Activated CD4-positive, CD25-positive, alpha-beta regulatory T cell (primary cell): ENCODE data around the gene LMBRD2.
A peak's percentile ranks its signal among the peaks of the same experiment; 100 is the strongest.
"Not testable (repeated sequence)": the region's sequence is repeated elsewhere in the genome, so short reads cannot be mapped to it uniquely, and the experiment has no call there.

Experiments used
- DNase-seq, 4 experiments: peaks; one replicate each; lab custom pipeline; 2025; lab: John Stamatoyannopoulos, UW

Gene LMBRD2

GRCh38 chr5:36151434-36152323 is at the start of gene LMBRD2, which contains the start of gene SKP2:
LMBRD2 (minus strand) TSS chr5:36151887; CDS start chr5:36143349, 8,538 bp downstream.
SKP2 (plus strand) TSS chr5:36152111; CDS start chr5:36152263, 152 bp downstream.
- peak; percentile 89 to 97 (median 92) for DNase-seq

DNA sequence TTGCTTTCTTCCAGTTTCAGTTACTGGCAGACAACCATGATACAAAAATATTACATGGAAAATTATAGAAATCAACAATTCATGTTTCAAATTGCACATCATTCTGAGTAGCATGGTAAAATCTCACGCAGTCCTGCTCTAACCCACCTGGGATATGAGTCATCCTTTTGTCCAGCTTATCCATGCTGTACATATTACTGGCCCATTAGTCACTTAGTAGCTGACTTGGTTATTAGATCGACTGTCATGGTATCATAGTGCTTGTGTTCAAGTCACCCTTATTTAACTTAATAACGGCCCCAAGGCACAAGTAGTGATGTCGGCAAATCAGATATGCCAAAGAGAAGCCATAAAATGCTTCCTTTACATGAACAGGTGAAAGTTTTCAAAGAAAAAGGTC is 48.8 kb upstream of the LMBRD2 start:
- DNase-seq, result no peak

- no peak for DNase-seq
These were observed 47.9 kb upstream of the LMBRD2 start for GRCh38 chr5:36199620-36200019.

- DNase-seq, result not testable (repeated sequence)
These were observed 47.1 kb upstream of the LMBRD2 start for GRCh38 chr5:36198783-36199182.

GRCh38 chr5:36198281-36198680 is 46.6 kb upstream of the LMBRD2 start:
- DNase-seq, result no peak

DNA sequence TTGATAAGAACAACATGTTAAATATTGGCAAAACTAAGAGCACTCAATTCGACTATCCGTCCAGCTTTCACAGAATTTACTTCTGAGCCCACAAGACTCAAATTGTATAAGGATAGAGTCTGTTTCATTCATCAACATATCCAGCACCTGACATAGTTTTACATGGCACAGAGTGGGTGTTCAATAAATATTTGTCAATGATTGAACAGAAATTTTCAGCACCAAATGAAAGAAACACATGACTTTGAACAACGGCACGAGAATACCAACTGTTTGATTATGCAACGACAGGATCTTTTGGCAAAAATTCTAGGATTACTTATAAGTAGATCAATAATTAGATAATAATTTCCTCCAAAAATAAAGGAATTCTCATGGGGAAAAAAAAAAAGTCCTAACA is 42.1 kb upstream of the LMBRD2 start:
- no peak for DNase-seq

GRCh38 chr5:36184408-36184807 is 32.7 kb upstream of the LMBRD2 start:
- not testable (repeated sequence) for DNase-seq

DNA sequence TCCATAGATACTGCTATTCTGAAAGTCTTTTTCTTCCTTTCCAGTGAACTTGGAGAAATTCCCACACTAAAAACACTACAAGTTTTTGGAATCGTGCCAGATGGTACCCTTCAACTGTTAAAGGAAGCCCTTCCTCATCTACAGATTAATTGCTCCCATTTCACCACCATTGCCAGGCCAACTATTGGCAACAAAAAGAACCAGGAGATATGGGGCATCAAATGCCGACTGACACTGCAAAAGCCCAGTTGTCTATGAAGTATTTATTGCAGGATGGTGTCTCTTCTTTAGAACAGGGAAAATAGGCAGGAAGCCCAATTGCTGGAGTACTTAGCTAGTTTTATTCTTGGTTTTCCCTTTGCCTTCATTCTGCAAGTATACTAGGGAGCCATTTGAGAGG is 30.1 kb upstream of the LMBRD2 start:
- DNase-seq, result no peak

DNA sequence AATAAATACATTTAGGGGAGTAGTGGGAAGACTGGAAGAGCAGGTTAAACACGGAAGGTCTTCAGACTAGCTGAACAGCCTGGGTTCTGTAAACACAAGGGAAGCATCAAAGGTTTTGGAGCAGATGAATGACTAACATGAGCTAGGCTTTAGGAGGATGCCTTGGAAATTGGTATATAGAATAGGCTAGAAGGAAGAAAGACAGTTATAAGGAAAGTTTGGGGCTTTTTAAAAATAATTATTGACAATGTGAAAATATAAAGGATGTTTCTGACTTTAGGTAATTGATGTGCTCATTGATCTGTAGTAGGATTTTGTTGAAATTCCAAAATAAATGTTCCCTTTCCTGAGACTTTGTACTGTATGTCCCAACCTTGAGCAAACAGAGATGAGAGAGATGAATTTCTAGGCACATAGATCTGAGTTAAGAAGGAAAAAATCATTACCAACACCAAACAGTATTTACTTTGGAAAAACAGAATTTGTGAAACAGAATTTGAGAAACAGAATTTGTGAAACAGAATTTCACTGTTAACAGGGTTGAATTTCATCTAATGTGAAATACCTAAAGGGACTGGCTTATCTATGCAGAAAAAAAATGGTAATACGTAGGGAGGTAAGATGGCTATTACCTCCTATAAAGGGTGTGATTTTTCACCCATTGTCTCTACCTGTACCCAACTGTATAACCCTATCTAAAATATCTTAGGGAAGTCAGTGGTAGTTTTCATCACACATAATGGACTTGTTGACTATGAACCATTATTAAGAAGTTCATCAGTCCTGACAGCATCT is 29.1 kb upstream of the LMBRD2 start:
- DNase-seq, result no peak

GRCh38 chr5:36179950-36180349 is 28.3 kb upstream of the LMBRD2 start:
- no peak for DNase-seq

DNA sequence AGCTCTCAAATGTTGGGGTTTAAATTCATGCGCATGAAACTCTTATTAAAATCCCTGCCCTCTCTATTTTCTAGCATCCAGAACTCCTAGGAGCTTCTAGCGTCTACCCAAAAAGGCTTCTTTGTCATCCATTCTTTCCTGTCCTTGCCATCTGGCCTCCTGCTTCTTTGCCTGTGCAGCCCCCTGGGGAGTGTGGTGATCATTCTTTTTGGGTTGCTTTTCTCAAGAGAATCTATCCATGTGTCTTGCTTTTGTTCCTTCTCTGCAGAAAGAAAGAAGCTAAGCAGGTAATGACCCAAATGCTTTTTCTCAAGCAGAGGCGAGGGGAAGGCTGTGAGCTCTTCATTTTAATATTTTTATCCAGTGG is 26.8 kb upstream of the LMBRD2 start:
- no peak for DNase-seq

- DNase-seq, result no peak
These were observed 26.2 kb upstream of the LMBRD2 start for GRCh38 chr5:36177715-36178523.

DNA sequence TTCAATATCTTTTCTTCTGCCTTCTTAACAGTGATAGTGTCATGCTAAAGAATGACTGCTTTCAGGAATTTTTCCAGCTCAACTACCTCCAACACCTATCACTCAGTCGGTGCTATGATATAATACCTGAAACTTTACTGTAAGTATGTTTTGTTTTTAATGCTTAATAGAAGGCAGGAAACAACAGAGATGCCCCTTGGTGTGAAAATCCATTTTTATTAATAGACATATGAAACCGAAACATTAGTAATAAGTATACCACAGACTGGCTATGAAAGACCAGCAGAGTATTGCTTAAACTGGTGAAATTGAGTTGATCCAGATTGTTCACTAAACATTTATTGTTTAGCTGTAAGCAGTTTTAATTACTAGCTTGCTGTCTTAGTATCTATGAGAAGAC is 25.5 kb upstream of the LMBRD2 start:
- DNase-seq, result no peak

GRCh38 chr5:36175043-36175442 is 23.4 kb upstream of the LMBRD2 start:
- no peak for DNase-seq

DNA sequence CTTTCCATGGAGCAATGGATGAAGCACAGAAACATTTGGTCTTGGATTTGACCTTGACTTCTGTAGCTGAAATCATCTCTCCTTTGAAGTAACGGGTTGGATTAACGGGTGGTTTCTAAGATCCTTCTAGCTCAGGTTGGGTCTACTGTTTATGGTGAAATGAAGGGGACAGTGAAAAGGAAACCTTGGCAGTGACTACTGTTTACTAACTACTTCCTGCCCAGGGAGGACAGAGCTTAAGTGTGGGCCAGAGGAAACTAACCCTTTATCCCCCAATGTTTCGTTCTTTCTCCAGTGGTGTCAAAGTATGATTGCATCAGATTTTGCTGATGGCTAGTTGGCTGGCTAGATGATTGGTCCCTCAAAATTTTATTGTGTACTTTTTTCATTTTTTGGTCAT is 22.4 kb upstream of the LMBRD2 start:
- DNase-seq, result no peak

- no peak for DNase-seq
These were observed 21.7 kb upstream of the LMBRD2 start for GRCh38 chr5:36173426-36173825.

DNA sequence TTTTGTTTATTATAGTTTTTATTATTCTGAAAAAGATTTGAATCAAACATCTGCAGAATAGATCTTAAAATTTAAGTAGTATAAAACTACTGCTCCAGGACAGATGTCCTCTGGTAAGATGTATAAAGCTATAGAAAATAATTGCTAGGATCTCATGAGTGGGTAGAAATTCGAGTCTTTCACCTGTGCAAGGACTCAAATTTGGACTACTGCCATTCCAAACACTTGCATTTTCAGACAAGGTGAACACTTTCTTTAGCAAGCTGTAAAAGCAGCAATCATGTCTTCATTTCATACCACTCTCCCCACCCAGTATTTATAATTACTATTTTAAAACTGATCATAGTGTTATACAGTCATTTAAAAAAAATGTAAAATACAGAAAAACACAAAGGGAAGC is 20.9 kb upstream of the LMBRD2 start:
- DNase-seq, result no peak

DNA sequence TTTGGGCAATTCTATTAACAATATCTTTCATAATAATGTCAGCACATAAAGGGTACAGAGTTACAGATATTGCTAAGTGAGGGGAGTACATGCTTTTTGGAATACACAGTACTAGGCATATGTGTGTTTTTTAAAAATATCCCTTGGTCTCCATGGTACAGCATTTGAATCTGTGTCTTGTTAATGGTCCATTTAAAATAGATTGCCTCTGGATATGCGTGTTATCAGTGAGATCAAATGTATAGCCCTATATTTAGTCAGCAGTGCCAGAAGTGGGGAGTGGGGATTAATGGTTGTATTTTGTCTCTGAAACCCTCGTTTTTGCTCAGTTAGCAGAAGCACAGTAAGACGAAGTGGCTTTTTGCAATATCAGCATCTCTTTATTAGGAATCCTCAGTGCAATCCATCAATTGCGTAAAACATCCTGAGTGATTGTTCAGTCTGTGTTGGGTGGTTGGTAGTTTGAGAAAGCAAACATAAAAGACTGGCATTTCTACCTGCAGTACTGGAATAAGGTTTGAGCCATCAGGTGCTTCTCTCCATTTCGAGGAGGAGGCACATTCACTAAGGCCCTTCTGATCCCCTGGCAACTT is 19.2 kb upstream of the LMBRD2 start:
- no peak for DNase-seq

- no peak for DNase-seq
These were observed 17.1 kb upstream of the LMBRD2 start for GRCh38 chr5:36168737-36169136.

GRCh38 chr5:36164461-36164860 is 12.8 kb upstream of the LMBRD2 start:
- no peak for DNase-seq

- DNase-seq, result no peak
These were observed 11.3 kb upstream of the LMBRD2 start for GRCh38 chr5:36162810-36163486.
